Breast epithelium (tissue), 4 donors: Measurements from ENCODE around the gene ADCYAP1. TPM values are rescaled to one million over a fixed set of nuclear protein-coding genes. Genes with fewer than 3 reads are reported as not detected.

ENCODE experiments used
- DNase-seq, 2 donors: peaks; one replicate each; pipeline ENCODE4 v3.0.0-alpha.2; 2019; ENCODE audit warnings: low spot score in 2 of 2
- H3K27ac ChIP-seq, 2 donors: fragments of 200-600 bp; sonication (generic) in 1 of 2; one replicate each; pipeline ENCODE4 v1.5.1; 2016 to 2019; ENCODE audit warnings: mild to moderate bottlenecking in 1 of 2
- H3K27me3 ChIP-seq, 2 donors: fragments of 200-600 bp; sonication (generic) in 1 of 2; one replicate each; pipeline versions ENCODE4 v1.5.1 to v1.6.0; 2017 to 2019; ENCODE audit warnings: control low read depth in 1 of 2, mild to moderate bottlenecking in 1 of 2
- H3K36me3 ChIP-seq: fragments of 200-600 bp; one replicate; pipeline ENCODE4 v1.5.1; 2019
- H3K4me1 ChIP-seq, 2 donors: fragments of 200-600 bp; sonication (generic); one replicate each; pipeline ENCODE4 v1.5.1; 2016 to 2019; ENCODE audit warnings: control low read depth in 1 of 2
- H3K4me3 ChIP-seq, 3 donors: fragments of 200-600 bp; sonication (generic); 1 replicate in 2 of 3; 2 replicates in 1 of 3; pipeline ENCODE4 v1.5.1; 2016 to 2019; ENCODE audit warnings: mild to moderate bottlenecking in 3 of 3, moderate library complexity in 2 of 3
- H3K9me3 ChIP-seq, 2 donors: fragments of 200-600 bp; sonication (generic) in 1 of 2; one replicate each; pipeline ENCODE4 v1.5.1; 2016 to 2019; ENCODE audit warnings: control low read depth in 1 of 2
- CTCF ChIP-seq, 3 donors: fragments of 450-650 bp; IDR thresholded peaks; one replicate each; pipeline ENCODE4 v1.5.1; 2016 to 2017; ENCODE audit warnings: antibody characterized with exemption in 3 of 3, mild to moderate bottlenecking in 3 of 3, moderate library complexity in 3 of 3
- POLR2A ChIP-seq: fragments of 450-650 bp; IDR thresholded peaks from one replicate; pipeline ENCODE4 v1.6.1; 2016; ENCODE audit warnings: antibody characterized with exemption, mild to moderate bottlenecking, moderate library complexity
- POLR2AphosphoS5 ChIP-seq, 3 donors: sonication (generic); formaldehyde crosslinking; IDR thresholded peaks; one replicate each; pipeline ENCODE4 v1.6.1; 2017; ENCODE audit warnings: antibody characterized with exemption in 3 of 3
- intact Hi-C: fragments of 100-400 bp; cut with DNase I; formaldehyde crosslinking; loops from one replicate; pipeline ENCODE4 v1.15.1; 2023; ENCODE audit warnings: low total_unique reads
- total RNA-seq, 3 donors: library from RNA; depleted of rRNA; stranded (reverse); fragments of >200 nt; gene quantifications; one replicate each; pipeline ENCODE4 v1.1.0, GENCODE V29; 2016

The ADCYAP1 gene
- total RNA-seq, 3 donors from 2014 or later, result 0.33 to 1.2 TPM; not detected in 1

- TF ChIP-seq POLR2AphosphoS5 (IDR thresholded peaks at IDR 0.05) (no peak), CTCF (IDR thresholded peaks at IDR 0.05) (no peak), POLR2A (no peak)
- intact Hi-C loops, result no loop called here
- DNase-seq, result no peak
- no peak overlapping the region for H3K27ac ChIP-seq
- peaks cover 14 to 72% of the 10 kb centered on the region in 2 donors for H3K27me3 ChIP-seq
- H3K4me3 ChIP-seq, result no peak overlapping the region
- H3K9me3 ChIP-seq, result no peaks in the 10 kb centered on the region
- no peaks in the 10 kb centered on the region for H3K36me3 ChIP-seq
- peaks cover 7 to 23% of the 10 kb centered on the region in 2 donors for H3K4me1 ChIP-seq
Observed at GRCh38 chr18:910247-910646, 5.6 kb downstream of the ADCYAP1 start.

- Histone ChIP-seq H3K4me1 (peaks cover 7 to 21% of the 10 kb centered on the region in 2 donors), H3K27me3 (peaks cover 10 to 64% of the 10 kb centered on the region in 2 donors), H3K36me3 (no peaks in the 10 kb centered on the region), H3K27ac (no peak overlapping the region), H3K4me3 (no peak overlapping the region), H3K9me3 (no peaks in the 10 kb centered on the region)
- no peak for DNase-seq
- TF ChIP-seq POLR2AphosphoS5 (IDR thresholded peaks at IDR 0.05) (no peak), CTCF (IDR thresholded peaks at IDR 0.05) (no peak), POLR2A (no peak)
- intact Hi-C loops, result no loop called here
Observed at GRCh38 chr18:911025-911424, 6.4 kb downstream of the ADCYAP1 start.

- Histone ChIP-seq H3K27ac (no peak overlapping the region), H3K36me3 (no peaks in the 10 kb centered on the region), H3K4me1 (peaks cover 7 to 16% of the 10 kb centered on the region in 2 donors), H3K27me3 (peaks cover 10 to 60% of the 10 kb centered on the region in 2 donors), H3K4me3 (no peak overlapping the region), H3K9me3 (no peaks in the 10 kb centered on the region)
- TF ChIP-seq CTCF (IDR thresholded peaks at IDR 0.05), result no peak
- no peak for TF ChIP-seq POLR2AphosphoS5 (IDR thresholded peaks at IDR 0.05)
- TF ChIP-seq POLR2A, result no peak
- no peak for DNase-seq
- intact Hi-C loops, result no loop called here
Observed at GRCh38 chr18:911486-911885, 6.8 kb downstream of the ADCYAP1 start.

- no peak for DNase-seq
- Histone ChIP-seq H3K9me3 (no peaks in the 10 kb centered on the region), H3K4me3 (no peak overlapping the region), H3K27ac (no peak overlapping the region), H3K36me3 (no peaks in the 10 kb centered on the region), H3K4me1 (no peaks in the 10 kb centered on the region), H3K27me3 (peaks cover 0 to 12% of the 10 kb centered on the region in 2 donors)
- no peak for TF ChIP-seq POLR2AphosphoS5 (IDR thresholded peaks at IDR 0.05)
- TF ChIP-seq POLR2A, result no peak
- TF ChIP-seq CTCF (IDR thresholded peaks at IDR 0.05), result no peak
- intact Hi-C loops, result no loop called here
Observed at GRCh38 chr18:916562-916961, 11.9 kb downstream of the ADCYAP1 start.

- H3K4me3 ChIP-seq, result no peak overlapping the region
- no peak overlapping the region for H3K27ac ChIP-seq
- H3K4me1 ChIP-seq, result no peaks in the 10 kb centered on the region
- no peaks in the 10 kb centered on the region for H3K36me3 ChIP-seq
- TF ChIP-seq CTCF (IDR thresholded peaks at IDR 0.05), result no peak
- TF ChIP-seq POLR2A, result no peak
- TF ChIP-seq POLR2AphosphoS5 (IDR thresholded peaks at IDR 0.05), result no peak
- H3K27me3 ChIP-seq, result no peaks in the 10 kb centered on the region
- no peak for DNase-seq
- no peaks in the 10 kb centered on the region for H3K9me3 ChIP-seq
- intact Hi-C loops, result no loop called here
Observed at GRCh38 chr18:919078-919477, 14.4 kb downstream of the ADCYAP1 start.
